Testis (tissue), 2 donors: ENCODE data around the gene NFKBIZ.

Experiments
- CTCF ChIP-seq, 3 experiments: fragments of 450-650 bp in 2 of 3; fragments of 200-600 bp in 1 of 3; sonication (generic) in 1 of 3; IDR thresholded peaks; one replicate each; pipeline ENCODE4 v1.5.1; 2016 to 2019; ENCODE audit warnings: antibody characterized with exemption in 3 of 3, mild to moderate bottlenecking in 2 of 3, moderate library complexity in 1 of 3
- POLR2A ChIP-seq: fragments of 450-650 bp; IDR thresholded peaks from one replicate; pipeline ENCODE4 v1.6.1; 2017; ENCODE audit warnings: antibody characterized with exemption, mild to moderate bottlenecking, moderate library complexity

- TF ChIP-seq CTCF (IDR thresholded peaks at IDR 0.05), result no peak
- TF ChIP-seq POLR2A, result no peak
These were observed 24.6 kb upstream of the NFKBIZ start for GRCh38 chr3:101824702-101825101.
